GM21528 (cell line): ENCODE data around the gene MTR.
A peak's percentile ranks its signal among the peaks of the same experiment; 100 is the strongest.

ENCODE experiments used
- ATAC-seq: cut with Tn5 transposase; IDR thresholded peaks from one replicate; pipeline ENCODE4 v1.9.1; 2021; ENCODE audit warnings: mild to moderate bottlenecking, moderate library complexity; ENCODE audit not compliant: unreplicated experiment, low FRiP score

MTR gene

GRCh38 chr1:236795035-236795756, at the start of gene MTR:
MTR (plus strand) TSS chr1:236795292; CDS start chr1:236795704, 412 bp downstream.
- ATAC-seq = peak; percentile 98

- ATAC-seq = no peak
Observed at GRCh38 chr1:236746785-236747184, 48.3 kb upstream of the MTR start.

GRCh38 chr1:236747311-236747985, 47.6 kb upstream of the MTR start:
- ATAC-seq = no peak

GRCh38 chr1:236748268-236748870, 46.7 kb upstream of the MTR start:
- no peak for ATAC-seq

- no peak for ATAC-seq
Observed at GRCh38 chr1:236750928-236751327, 44.2 kb upstream of the MTR start.

GRCh38 chr1:236751385-236751784, 43.7 kb upstream of the MTR start:
- ATAC-seq = no peak

- ATAC-seq = no peak
Observed at GRCh38 chr1:236751935-236752334, 43.2 kb upstream of the MTR start.

GRCh38 chr1:236753516-236753915, 41.6 kb upstream of the MTR start:
- no peak for ATAC-seq

GRCh38 chr1:236753964-236754363, 41.1 kb upstream of the MTR start:
- ATAC-seq = no peak

- no peak for ATAC-seq
Observed at GRCh38 chr1:236754525-236755210, 40.4 kb upstream of the MTR start.

GRCh38 chr1:236757640-236758039, 37.5 kb upstream of the MTR start:
- ATAC-seq = no peak

- ATAC-seq = peak; percentile 63
Observed at GRCh38 chr1:236759252-236759859, 35.7 kb upstream of the MTR start.

GRCh38 chr1:236760480-236760879, 34.6 kb upstream of the MTR start:
- ATAC-seq = no peak

GRCh38 chr1:236760986-236761385, 34.1 kb upstream of the MTR start:
- ATAC-seq = no peak

GRCh38 chr1:236761397-236762132, 33.5 kb upstream of the MTR start:
- ATAC-seq = no peak

GRCh38 chr1:236762410-236762809, 32.7 kb upstream of the MTR start:
- ATAC-seq = no peak

GRCh38 chr1:236765831-236766230, 29.3 kb upstream of the MTR start:
- ATAC-seq = no peak

- no peak for ATAC-seq
Observed at GRCh38 chr1:236766506-236766905, 28.6 kb upstream of the MTR start.

GRCh38 chr1:236767276-236767675, 27.8 kb upstream of the MTR start:
- ATAC-seq = no peak

- ATAC-seq = no peak
Observed at GRCh38 chr1:236768601-236769000, 26.5 kb upstream of the MTR start.
